ENCODE results near the gene GNL3L.

Gene GNL3L

GRCh38 chrX:54597728-54598127 is 67.7 kb downstream of the GNL3L start:
- no peak overlapping the region for H2AFZ ChIP-seq (ENCODE audit: low read depth, low read length, severe bottlenecking)
- no peak overlapping the region for H3K4me2 ChIP-seq (ENCODE audit: low read depth, low read length, poor library complexity, severe bottlenecking)
- H3K79me2 ChIP-seq (ENCODE audit: insufficient read depth, low read length), result no peaks in the 10 kb centered on the region
- no peaks in the 10 kb centered on the region for H3K27me3 ChIP-seq (ENCODE audit: low read length)
- H3F3A ChIP-seq (ENCODE audit: insufficient read depth), result no peaks in the 10 kb centered on the region
- no peaks in the 10 kb centered on the region for H3K9me2 ChIP-seq (replicated peaks; ENCODE audit: insufficient read depth, low read length)
- no peaks in the 10 kb centered on the region for H3K36me3 ChIP-seq (ENCODE audit: low read length)
- H3K4me3 ChIP-seq (ENCODE audit: insufficient read depth, low read length, poor library complexity, severe bottlenecking), result no peak overlapping the region
- H4K20me1 ChIP-seq (ENCODE audit: low read depth, low read length), result no peaks in the 10 kb centered on the region
- H3K9me3 ChIP-seq (ENCODE audit: insufficient read depth, low read length), result no peaks in the 10 kb centered on the region
- TF ChIP-seq CTCF (IDR thresholded peaks at IDR 0.05; ENCODE audit: insufficient read depth, low read length, poor library complexity, severe bottlenecking) (no peak), EZH2phosphoT487 (conservative IDR thresholded peaks at IDR 0.05; ENCODE audit: low read length) (no peak)
- H3K9ac ChIP-seq (ENCODE audit: low read length), result no peak overlapping the region
- no peak overlapping the region for H3K27ac ChIP-seq (ENCODE audit: low read depth, low read length)

GRCh38 chrX:54602563-54602962 is 72.5 kb downstream of the GNL3L start:
- Histone ChIP-seq H3K9me2 (replicated peaks; ENCODE audit: insufficient read depth, low read length) (no peaks in the 10 kb centered on the region), H3K27ac (ENCODE audit: low read depth, low read length) (no peak overlapping the region), H2AFZ (ENCODE audit: low read depth, low read length, severe bottlenecking) (no peak overlapping the region), H3K27me3 (ENCODE audit: low read length) (no peaks in the 10 kb centered on the region), H3K9ac (ENCODE audit: low read length) (no peak overlapping the region), H3K9me3 (ENCODE audit: insufficient read depth, low read length) (no peaks in the 10 kb centered on the region), H3K4me2 (ENCODE audit: low read depth, low read length, poor library complexity, severe bottlenecking) (no peak overlapping the region), H4K20me1 (ENCODE audit: low read depth, low read length) (no peaks in the 10 kb centered on the region), H3K79me2 (ENCODE audit: insufficient read depth, low read length) (no peaks in the 10 kb centered on the region), H3K4me3 (ENCODE audit: insufficient read depth, low read length, poor library complexity, severe bottlenecking) (no peak overlapping the region), H3F3A (ENCODE audit: insufficient read depth) (no peaks in the 10 kb centered on the region), H3K36me3 (ENCODE audit: low read length) (no peaks in the 10 kb centered on the region)
- TF ChIP-seq EZH2phosphoT487 (conservative IDR thresholded peaks at IDR 0.05; ENCODE audit: low read length), result no peak
- TF ChIP-seq CTCF (IDR thresholded peaks at IDR 0.05; ENCODE audit: insufficient read depth, low read length, poor library complexity, severe bottlenecking), result no peak
